OCI-LY1 (cell line): ENCODE results near the gene PRR3.

ENCODE experiments used
- H2AFZ ChIP-seq: fragments of 200-600 bp; sonication (generic), shearing (Covaris generic); 2 replicates; pipeline ENCODE4 v1.6.0; 2014; ENCODE audit warnings: antibody characterized with exemption, mild to moderate bottlenecking, low read length
- H3F3A ChIP-seq: fragments of 200-600 bp; sonication (generic), shearing (Covaris generic); 2 replicates; pipeline ENCODE4 v1.6.0; 2014; ENCODE audit warnings: mild to moderate bottlenecking, antibody characterized with exemption, low read length, moderate library complexity; ENCODE audit not compliant: insufficient read depth
- H3K27ac ChIP-seq: fragments of 200-600 bp; sonication (generic); 2 replicates; pipeline ENCODE4 v1.5.1; 2014; ENCODE audit warnings: low read length, mixed run types, mild to moderate bottlenecking, low read depth; ENCODE audit not compliant: poor library complexity, severe bottlenecking
- H3K27me3 ChIP-seq: fragments of 200-600 bp; sonication (generic); 2 replicates; pipeline ENCODE4 v1.6.0; 2014; ENCODE audit warnings: antibody characterized with exemption, mild to moderate bottlenecking, low read length, moderate library complexity; ENCODE audit not compliant: insufficient read depth
- H3K36me3 ChIP-seq: fragments of 200-600 bp; sonication (generic); 2 replicates; pipeline ENCODE4 v1.6.1; 2014; ENCODE audit warnings: mild to moderate bottlenecking, antibody characterized with exemption, low read length, moderate library complexity, mixed read lengths; ENCODE audit not compliant: insufficient read depth
- H3K4me1 ChIP-seq: fragments of 200-600 bp; sonication (generic); 2 replicates; pipeline ENCODE4 v1.5.1; 2014; ENCODE audit warnings: mild to moderate bottlenecking, low read length, moderate library complexity; ENCODE audit not compliant: insufficient read depth, severe bottlenecking
- H3K4me2 ChIP-seq: fragments of 200-600 bp; sonication (generic), shearing (Covaris generic); 2 replicates; pipeline ENCODE4 v1.6.1; 2014; ENCODE audit warnings: low read length
- H3K4me3 ChIP-seq: fragments of 200-600 bp; sonication (generic); 2 replicates; pipeline ENCODE4 v1.5.1; 2014; ENCODE audit warnings: low read length, low read depth, mild to moderate bottlenecking, mixed read lengths; ENCODE audit not compliant: poor library complexity, severe bottlenecking
- H3K79me2 ChIP-seq: fragments of 200-600 bp; shearing (Covaris generic); 2 replicates; pipeline ENCODE4 v1.6.1; 2016; ENCODE audit warnings: mixed run types, low read length, mixed read lengths; ENCODE audit not compliant: insufficient read depth
- H3K9ac ChIP-seq: fragments of 200-600 bp; sonication (generic), shearing (Covaris generic); 2 replicates; pipeline ENCODE4 v1.6.1; 2014; ENCODE audit warnings: mild to moderate bottlenecking, low read length, mixed read lengths
- H3K9me2 ChIP-seq: fragments of 200-600 bp; sonication (generic), shearing (Covaris generic); 2 replicates; pipeline ENCODE4 v1.6.1; 2014; ENCODE audit warnings: low read depth, mild to moderate bottlenecking, low read length, mixed read lengths
- H3K9me3 ChIP-seq: fragments of 200-600 bp; shearing (Covaris generic); 2 replicates; pipeline ENCODE4 v1.6.1; 2014; ENCODE audit warnings: low read length, mixed read lengths
- H4K20me1 ChIP-seq: fragments of 200-600 bp; sonication (generic), shearing (Covaris generic); 2 replicates; pipeline ENCODE4 v1.6.0; 2016; ENCODE audit warnings: mild to moderate bottlenecking, low read length; ENCODE audit not compliant: insufficient read depth
- EZH2 ChIP-seq: fragments of 200-600 bp; sonication (generic), shearing (Covaris generic); IDR thresholded peaks from 2 replicates; pipeline ENCODE4 v1.8.0; 2017; ENCODE audit warnings: borderline replicate concordance, mixed run types, mild to moderate bottlenecking, antibody characterized with exemption, low read length, moderate library complexity, mixed read lengths
- TF ChIP-seq, protein P1 (sequence below): fragments of 200-600 bp; sonication (generic), shearing (Covaris generic); IDR thresholded peaks from 2 replicates; pipeline ENCODE4 v1.5.1; 2017; ENCODE audit warnings: mild to moderate bottlenecking, antibody characterized with exemption, low read length, moderate library complexity, mixed read lengths

The PRR3 gene

DNA sequence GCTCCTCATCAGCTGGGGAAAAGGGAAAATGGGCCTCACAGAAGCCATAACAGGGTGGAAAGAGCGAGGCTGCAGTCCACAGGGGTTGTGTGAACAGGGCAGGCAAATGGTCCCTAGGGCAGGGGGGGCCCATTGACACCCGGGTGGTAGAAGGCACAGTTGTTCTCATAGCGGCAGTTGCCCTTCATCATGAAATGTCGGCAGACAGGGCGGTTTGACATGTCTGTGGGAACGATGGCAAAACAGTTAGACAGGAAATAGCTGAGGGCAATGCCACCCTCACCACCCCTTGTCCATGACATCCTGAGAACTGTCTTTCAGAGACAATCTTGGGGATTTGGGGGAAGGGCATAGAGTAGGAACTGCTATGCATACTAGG lies 44.3 kb downstream of the PRR3 start:
- TF ChIP-seq, protein P1, sequence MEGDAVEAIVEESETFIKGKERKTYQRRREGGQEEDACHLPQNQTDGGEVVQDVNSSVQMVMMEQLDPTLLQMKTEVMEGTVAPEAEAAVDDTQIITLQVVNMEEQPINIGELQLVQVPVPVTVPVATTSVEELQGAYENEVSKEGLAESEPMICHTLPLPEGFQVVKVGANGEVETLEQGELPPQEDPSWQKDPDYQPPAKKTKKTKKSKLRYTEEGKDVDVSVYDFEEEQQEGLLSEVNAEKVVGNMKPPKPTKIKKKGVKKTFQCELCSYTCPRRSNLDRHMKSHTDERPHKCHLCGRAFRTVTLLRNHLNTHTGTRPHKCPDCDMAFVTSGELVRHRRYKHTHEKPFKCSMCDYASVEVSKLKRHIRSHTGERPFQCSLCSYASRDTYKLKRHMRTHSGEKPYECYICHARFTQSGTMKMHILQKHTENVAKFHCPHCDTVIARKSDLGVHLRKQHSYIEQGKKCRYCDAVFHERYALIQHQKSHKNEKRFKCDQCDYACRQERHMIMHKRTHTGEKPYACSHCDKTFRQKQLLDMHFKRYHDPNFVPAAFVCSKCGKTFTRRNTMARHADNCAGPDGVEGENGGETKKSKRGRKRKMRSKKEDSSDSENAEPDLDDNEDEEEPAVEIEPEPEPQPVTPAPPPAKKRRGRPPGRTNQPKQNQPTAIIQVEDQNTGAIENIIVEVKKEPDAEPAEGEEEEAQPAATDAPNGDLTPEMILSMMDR = no peak
- no peak for TF ChIP-seq EZH2
- Histone ChIP-seq H3K36me3 (peaks cover 71% of the 10 kb centered on the region), H3K4me1 (no peaks in the 10 kb centered on the region), H3K79me2 (no peaks in the 10 kb centered on the region), H3K9me3 (no peaks in the 10 kb centered on the region), H3K27me3 (no peaks in the 10 kb centered on the region), H4K20me1 (no peaks in the 10 kb centered on the region), H2AFZ (no peak overlapping the region), H3K9ac (no peak overlapping the region), H3K27ac (no peak overlapping the region), H3F3A (peaks cover 20% of the 10 kb centered on the region), H3K4me3 (no peak overlapping the region), H3K9me2 (no peaks in the 10 kb centered on the region), H3K4me2 (no peak overlapping the region)

- peaks cover 77% of the 10 kb centered on the region for H3K36me3 ChIP-seq
- no peak overlapping the region for H3K9ac ChIP-seq
- no peak overlapping the region for H3K4me3 ChIP-seq
- H4K20me1 ChIP-seq = no peaks in the 10 kb centered on the region
- H3K4me1 ChIP-seq = no peaks in the 10 kb centered on the region
- no peak overlapping the region for H3K27ac ChIP-seq
- no peaks in the 10 kb centered on the region for H3K27me3 ChIP-seq
- peaks cover 19% of the 10 kb centered on the region for H3F3A ChIP-seq
- no peaks in the 10 kb centered on the region for H3K9me2 ChIP-seq
- H2AFZ ChIP-seq = no peak overlapping the region
- TF ChIP-seq, protein P1 = no peak
- H3K79me2 ChIP-seq = no peaks in the 10 kb centered on the region
- no peak overlapping the region for H3K4me2 ChIP-seq
- H3K9me3 ChIP-seq = no peaks in the 10 kb centered on the region
Measured at GRCh38 chr6:30601815-30602641, 44.9 kb downstream of the PRR3 start.

GRCh38 chr6:30603961-30604360 lies 46.9 kb downstream of the PRR3 start:
- Histone ChIP-seq H3K4me2 (no peak overlapping the region), H3K9me3 (no peaks in the 10 kb centered on the region), H3K27me3 (no peaks in the 10 kb centered on the region), H2AFZ (no peak overlapping the region), H3F3A (peaks cover 17% of the 10 kb centered on the region), H3K27ac (no peak overlapping the region), H4K20me1 (no peaks in the 10 kb centered on the region), H3K4me3 (no peak overlapping the region), H3K79me2 (no peaks in the 10 kb centered on the region), H3K9me2 (no peaks in the 10 kb centered on the region), H3K36me3 (peaks cover 96% of the 10 kb centered on the region), H3K9ac (no peak overlapping the region), H3K4me1 (no peaks in the 10 kb centered on the region)
- no peak for TF ChIP-seq EZH2
- TF ChIP-seq, protein P1 = no peak
